ENCODE data around the gene VMO1. TPM values are rescaled to one million over a fixed set of nuclear protein-coding genes. Genes with fewer than 3 reads are reported as not detected.

Gene VMO1
- total RNA-seq, 6 donors from 2014 or later, result 3.1 to 28.8 (median 13.4) TPM; not detected in 1

DNA sequence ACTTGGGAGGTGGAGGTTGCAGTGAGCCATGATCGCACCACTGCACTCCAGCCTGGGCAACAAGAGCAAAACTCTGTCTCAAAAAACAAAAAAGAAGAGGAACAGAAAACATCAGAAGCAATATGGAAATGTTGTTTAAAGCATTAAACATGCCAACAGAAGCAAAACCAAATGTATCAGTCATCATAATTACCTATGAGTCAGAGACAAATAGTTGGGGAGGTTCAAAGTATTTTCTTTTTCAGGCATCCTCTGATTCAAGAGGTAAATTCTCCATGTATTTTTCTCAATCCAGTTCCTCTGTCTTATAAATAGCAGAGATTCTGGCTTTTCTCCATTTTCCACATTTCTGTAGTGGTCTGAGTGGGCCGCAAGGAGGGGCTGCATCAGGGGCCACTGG, 16.5 kb downstream of the VMO1 start:
- no peak for DNase-seq
- H3K36me3 ChIP-seq, result no peaks in the 10 kb centered on the region

DNA sequence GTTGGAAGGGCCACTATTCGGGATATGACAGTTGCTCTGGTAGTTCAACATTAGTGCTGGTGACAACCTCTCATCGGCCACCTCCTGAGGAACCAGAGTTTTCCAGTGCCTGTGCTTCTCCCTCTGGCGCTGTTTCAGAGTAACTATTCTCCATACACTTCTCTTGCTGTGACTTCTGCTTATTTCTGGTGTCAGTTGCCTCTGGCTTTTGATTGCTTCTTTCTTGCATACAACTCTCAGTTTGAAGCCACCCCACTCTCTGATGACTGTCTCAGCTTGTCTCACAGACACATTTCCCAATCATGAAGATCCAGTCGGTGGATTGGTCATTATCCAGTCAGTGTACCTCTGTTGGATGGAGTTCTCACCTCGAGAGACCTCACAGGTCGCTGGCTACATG, 17.9 kb downstream of the VMO1 start:
- 67 to 68% methylated on average over 6 of the region's 6 CpGs for WGBS, 2 donors
- Histone ChIP-seq H3K4me1 (no peaks in the 10 kb centered on the region), H3K9me3 (no peaks in the 10 kb centered on the region), H3K27me3 (no peaks in the 10 kb centered on the region), H3K36me3 (no peaks in the 10 kb centered on the region), H3K4me3 (no peak overlapping the region), H3K27ac (peak overlapping the region in 1 of 4 donors; percentile 58)
- no peak for DNase-seq
- TF ChIP-seq, protein P1, sequence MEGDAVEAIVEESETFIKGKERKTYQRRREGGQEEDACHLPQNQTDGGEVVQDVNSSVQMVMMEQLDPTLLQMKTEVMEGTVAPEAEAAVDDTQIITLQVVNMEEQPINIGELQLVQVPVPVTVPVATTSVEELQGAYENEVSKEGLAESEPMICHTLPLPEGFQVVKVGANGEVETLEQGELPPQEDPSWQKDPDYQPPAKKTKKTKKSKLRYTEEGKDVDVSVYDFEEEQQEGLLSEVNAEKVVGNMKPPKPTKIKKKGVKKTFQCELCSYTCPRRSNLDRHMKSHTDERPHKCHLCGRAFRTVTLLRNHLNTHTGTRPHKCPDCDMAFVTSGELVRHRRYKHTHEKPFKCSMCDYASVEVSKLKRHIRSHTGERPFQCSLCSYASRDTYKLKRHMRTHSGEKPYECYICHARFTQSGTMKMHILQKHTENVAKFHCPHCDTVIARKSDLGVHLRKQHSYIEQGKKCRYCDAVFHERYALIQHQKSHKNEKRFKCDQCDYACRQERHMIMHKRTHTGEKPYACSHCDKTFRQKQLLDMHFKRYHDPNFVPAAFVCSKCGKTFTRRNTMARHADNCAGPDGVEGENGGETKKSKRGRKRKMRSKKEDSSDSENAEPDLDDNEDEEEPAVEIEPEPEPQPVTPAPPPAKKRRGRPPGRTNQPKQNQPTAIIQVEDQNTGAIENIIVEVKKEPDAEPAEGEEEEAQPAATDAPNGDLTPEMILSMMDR (IDR thresholded peaks at IDR 0.05), result no peak
- peak in 1 of 4 donors; percentile 64 for TF ChIP-seq POLR2A (IDR thresholded peaks at IDR 0.05)
- ATAC-seq (ENCODE audit: low FRiP score in 2 of 2), result peak in 1 of 2 donors; percentile 49

More for the DNA sequence above, 16.5 kb downstream of the VMO1 start:
- Histone ChIP-seq H3K27ac (no peak overlapping the region), H3K27me3 (no peaks in the 10 kb centered on the region), H3K4me1 (no peaks in the 10 kb centered on the region), H3K4me3 (no peak overlapping the region), H3K9me3 (no peaks in the 10 kb centered on the region)
- no peak for TF ChIP-seq POLR2AphosphoS5 (IDR thresholded peaks at IDR 0.05)
- no peak for TF ChIP-seq POLR2A (IDR thresholded peaks at IDR 0.05)
- no peak for TF ChIP-seq EP300 (IDR thresholded peaks at IDR 0.05)
- ATAC-seq (ENCODE audit: low FRiP score in 2 of 2), result no peak
- 83 to 94% methylated on average over 2 of the region's 2 CpGs for WGBS, 2 donors

DNA sequence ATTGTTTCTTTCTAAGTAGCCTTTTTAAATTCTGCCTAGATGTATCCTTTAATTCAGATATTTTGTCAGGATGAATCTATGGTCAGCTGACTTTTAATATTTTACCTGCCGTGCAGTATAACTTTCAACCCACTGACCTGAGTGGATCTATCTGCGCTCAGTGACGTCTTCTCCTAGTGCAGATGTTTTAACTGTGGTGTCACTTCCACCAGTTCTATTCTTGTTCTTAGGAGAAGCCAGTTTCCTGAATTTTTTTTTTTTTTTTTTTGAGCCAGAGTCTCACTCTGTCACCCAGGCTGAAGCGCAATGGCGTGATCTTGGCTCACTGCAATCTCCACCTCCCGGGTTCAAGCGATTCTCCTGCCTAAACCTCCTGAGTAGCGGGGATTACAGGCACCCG, 19.4 kb downstream of the VMO1 start:
- TF ChIP-seq, protein P1 (IDR thresholded peaks at IDR 0.05), result no peak
- TF ChIP-seq POLR2A (IDR thresholded peaks at IDR 0.05) (no peak), POLR2AphosphoS5 (IDR thresholded peaks at IDR 0.05) (no peak), EP300 (IDR thresholded peaks at IDR 0.05) (no peak)
- Histone ChIP-seq H3K4me3 (no peak overlapping the region), H3K9me3 (no peaks in the 10 kb centered on the region), H3K27me3 (no peaks in the 10 kb centered on the region), H3K36me3 (no peaks in the 10 kb centered on the region), H3K27ac (peak overlapping the region; percentile 52 to 69 (median 56)), H3K4me1 (no peaks in the 10 kb centered on the region)
- WGBS, 2 donors, result 57 to 67% methylated on average over 8 to 9 of the region's 9 CpGs
- ATAC-seq (ENCODE audit: low FRiP score in 2 of 2) (peak in 1 of 2 donors; percentile 55), DNase-seq (no peak)

DNA sequence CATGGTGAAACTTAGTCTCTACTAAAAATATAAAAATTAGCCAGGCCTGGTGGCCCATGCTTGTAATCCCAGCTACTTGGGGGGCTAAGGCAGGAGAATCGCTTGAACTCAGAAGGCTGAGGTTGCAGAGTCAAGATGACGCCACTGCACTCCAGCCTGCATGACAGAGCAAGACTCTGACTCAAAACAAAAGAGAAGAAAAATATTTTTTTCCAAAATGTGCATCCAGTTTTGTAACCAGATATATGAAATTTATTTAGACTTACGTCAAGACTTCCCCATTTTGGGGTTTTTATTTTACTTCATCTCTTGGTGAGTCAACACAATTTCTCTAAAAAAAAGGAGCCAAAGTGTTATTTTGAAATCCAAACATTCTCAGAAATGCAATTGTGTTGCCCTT, 20.0 kb downstream of the VMO1 start:
- 68 to 70% methylated on average over 3 of the region's 3 CpGs for WGBS, 2 donors
- ATAC-seq (ENCODE audit: low FRiP score in 2 of 2), result peak in 1 of 2 donors; percentile 69
- Histone ChIP-seq H3K4me3 (no peak overlapping the region), H3K4me1 (no peaks in the 10 kb centered on the region), H3K27ac (peak overlapping the region; percentile 52 to 71 (median 64)), H3K9me3 (no peaks in the 10 kb centered on the region), H3K36me3 (no peaks in the 10 kb centered on the region), H3K27me3 (no peaks in the 10 kb centered on the region)
- DNase-seq, result peak in 1 of 2 donors; percentile 68
- no peak for TF ChIP-seq POLR2A (IDR thresholded peaks at IDR 0.05)
- peak in 2 of 4 donors; percentile 28 to 45 for TF ChIP-seq EP300 (IDR thresholded peaks at IDR 0.05)

DNA sequence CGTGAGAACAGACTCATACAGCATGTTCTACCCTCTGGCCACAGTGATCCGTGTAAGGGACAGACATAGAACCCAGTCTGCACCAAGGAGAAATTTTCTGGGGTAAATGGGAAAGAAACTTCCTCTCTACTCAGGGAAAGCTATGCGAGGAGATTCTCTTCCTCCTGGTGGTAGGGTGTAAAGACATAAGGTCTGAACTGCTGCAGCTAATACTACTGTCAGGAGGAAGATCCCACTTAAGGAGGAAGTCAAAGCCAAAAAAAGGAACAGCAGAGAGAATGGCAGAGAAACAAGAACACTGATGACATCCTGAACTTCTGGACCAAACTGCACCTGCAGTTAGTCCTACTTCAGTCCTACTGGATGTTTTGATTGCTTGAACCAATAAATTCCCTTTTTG, 21.6 kb downstream of the VMO1 start:
- Histone ChIP-seq H3K27ac (peak overlapping the region in 3 of 4 donors; percentile 58 to 76 (median 68)), H3K9me3 (no peaks in the 10 kb centered on the region), H3K4me1 (no peaks in the 10 kb centered on the region), H3K36me3 (no peaks in the 10 kb centered on the region), H3K27me3 (no peaks in the 10 kb centered on the region), H3K4me3 (no peak overlapping the region)
- ATAC-seq (ENCODE audit: low FRiP score in 2 of 2) (peak; percentile 17 to 67), DNase-seq (no peak)
- TF ChIP-seq, protein P1 (IDR thresholded peaks at IDR 0.05), result no peak
- TF ChIP-seq POLR2A (IDR thresholded peaks at IDR 0.05) (peak in 1 of 4 donors; percentile 50), EP300 (IDR thresholded peaks at IDR 0.05) (no peak)
- WGBS, 2 donors, result 71 to 74% methylated on average over 3 of the region's 3 CpGs

DNA sequence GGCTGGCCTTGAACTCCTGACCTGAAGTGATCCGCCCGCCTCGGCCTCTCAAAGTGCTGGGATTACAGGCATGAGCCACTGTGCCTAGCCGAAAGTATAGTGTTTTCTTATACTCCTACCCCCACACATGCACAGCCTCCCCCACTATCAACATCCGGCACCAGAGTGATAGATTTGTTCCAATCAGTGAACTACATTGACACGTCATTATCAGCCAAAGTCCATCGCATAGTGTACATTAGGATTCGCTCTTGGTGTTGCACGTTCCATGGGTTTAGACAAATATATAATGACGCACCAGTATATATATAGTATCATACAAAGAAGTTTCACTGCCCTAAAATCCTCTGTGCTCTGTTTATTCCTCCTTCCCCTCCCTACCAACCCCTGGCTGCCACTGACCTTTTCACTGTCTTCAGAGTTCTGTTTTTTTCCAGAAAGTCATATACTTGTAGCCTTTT, 26.4 kb downstream of the VMO1 start:
- no peak for DNase-seq

More for the DNA sequence above, 26.4 kb downstream of the VMO1 start:
- Histone ChIP-seq H3K9me3 (no peaks in the 10 kb centered on the region), H3K27me3 (no peaks in the 10 kb centered on the region), H3K27ac (no peak overlapping the region), H3K4me1 (no peaks in the 10 kb centered on the region), H3K4me3 (no peak overlapping the region), H3K36me3 (no peaks in the 10 kb centered on the region)
- peak; percentile 69 to 82 for ATAC-seq (ENCODE audit: low FRiP score in 2 of 2)
- 72 to 84% methylated on average over 10 of the region's 10 CpGs for WGBS, 2 donors
- TF ChIP-seq, protein P1 (IDR thresholded peaks at IDR 0.05), result no peak
- no peak for TF ChIP-seq POLR2AphosphoS5 (IDR thresholded peaks at IDR 0.05)
- TF ChIP-seq EP300 (IDR thresholded peaks at IDR 0.05), result no peak
- TF ChIP-seq POLR2A (IDR thresholded peaks at IDR 0.05), result no peak

Measured in upper lobe of left lung (tissue), 6 donors.